ENCODE results near the gene KLK11. TPM values are rescaled to one million over a fixed set of nuclear protein-coding genes. Genes with fewer than 3 reads are reported as not detected.

KLK11 gene
- total RNA-seq, 1 donor from 2014 or later: not detected

DNA sequence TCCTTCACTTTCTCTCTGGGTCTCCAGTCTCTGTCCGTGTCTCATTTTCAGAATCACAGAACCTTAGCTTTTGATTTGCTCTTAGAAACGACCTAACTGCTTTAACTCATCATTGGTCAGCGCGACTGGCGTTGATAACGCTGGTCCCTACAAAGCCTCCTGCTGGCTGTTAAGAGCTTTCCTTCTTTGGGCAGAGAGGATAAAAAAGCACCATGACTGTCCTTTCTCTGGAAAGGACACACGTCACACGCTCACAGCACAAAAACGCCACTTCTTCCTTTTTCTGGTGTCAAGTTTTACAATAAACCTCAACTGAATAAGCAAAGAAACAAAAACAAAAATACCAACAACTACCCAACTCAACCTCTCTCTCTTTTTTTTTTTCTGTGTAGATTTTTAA, 10.1 kb upstream of the KLK11 start:
- intact Hi-C loops (cut with DNase I): no loop called here
- Histone ChIP-seq H3K4me3 (no peak overlapping the region), H3K4me1 (no peaks in the 10 kb centered on the region), H3K36me3 (no peaks in the 10 kb centered on the region), H3K27ac (no peak overlapping the region), H3K9me3 (no peaks in the 10 kb centered on the region), H3K27me3 (no peaks in the 10 kb centered on the region)
- no peak for DNase-seq (ENCODE audit: low spot score in 2 of 2)
- TF ChIP-seq, protein P1, sequence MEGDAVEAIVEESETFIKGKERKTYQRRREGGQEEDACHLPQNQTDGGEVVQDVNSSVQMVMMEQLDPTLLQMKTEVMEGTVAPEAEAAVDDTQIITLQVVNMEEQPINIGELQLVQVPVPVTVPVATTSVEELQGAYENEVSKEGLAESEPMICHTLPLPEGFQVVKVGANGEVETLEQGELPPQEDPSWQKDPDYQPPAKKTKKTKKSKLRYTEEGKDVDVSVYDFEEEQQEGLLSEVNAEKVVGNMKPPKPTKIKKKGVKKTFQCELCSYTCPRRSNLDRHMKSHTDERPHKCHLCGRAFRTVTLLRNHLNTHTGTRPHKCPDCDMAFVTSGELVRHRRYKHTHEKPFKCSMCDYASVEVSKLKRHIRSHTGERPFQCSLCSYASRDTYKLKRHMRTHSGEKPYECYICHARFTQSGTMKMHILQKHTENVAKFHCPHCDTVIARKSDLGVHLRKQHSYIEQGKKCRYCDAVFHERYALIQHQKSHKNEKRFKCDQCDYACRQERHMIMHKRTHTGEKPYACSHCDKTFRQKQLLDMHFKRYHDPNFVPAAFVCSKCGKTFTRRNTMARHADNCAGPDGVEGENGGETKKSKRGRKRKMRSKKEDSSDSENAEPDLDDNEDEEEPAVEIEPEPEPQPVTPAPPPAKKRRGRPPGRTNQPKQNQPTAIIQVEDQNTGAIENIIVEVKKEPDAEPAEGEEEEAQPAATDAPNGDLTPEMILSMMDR (IDR thresholded peaks at IDR 0.05): no peak

DNA sequence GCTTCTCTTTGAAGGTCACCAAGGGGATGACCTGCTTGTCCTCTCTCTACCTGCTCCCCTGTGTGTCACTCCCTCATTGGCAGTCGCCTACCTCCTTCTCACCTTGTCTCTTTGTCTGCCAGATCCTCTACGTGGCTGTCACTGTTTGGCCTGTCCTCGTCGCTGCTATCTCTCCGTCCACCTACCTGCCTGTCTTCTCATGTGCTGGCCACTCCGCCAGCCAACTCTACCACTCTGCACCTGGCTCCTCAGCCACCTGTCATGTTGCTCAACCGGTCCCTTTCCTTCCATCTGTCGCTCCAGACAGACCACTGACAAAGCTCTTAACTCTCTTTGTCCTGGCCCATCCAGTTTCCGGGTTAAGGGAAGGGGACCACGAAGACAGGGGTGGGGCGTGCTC, 8.3 kb upstream of the KLK11 start, which contains the start of gene KLK12:
Gene KLK12, minus strand, starts transcription at position 299 of the 400 bp plus-strand sequence. CDS start 381 bp downstream, outside the sequence.
- no peaks in the 10 kb centered on the region for H3K27me3 ChIP-seq
- intact Hi-C loops (cut with DNase I): no loop called here
- H3K4me3 ChIP-seq: no peak within 1 kb of the TSS
- no peaks in the 10 kb centered on the region for H3K4me1 ChIP-seq
- TF ChIP-seq, protein P1 (IDR thresholded peaks at IDR 0.05): no peak
- H3K27ac ChIP-seq: no peak within 1 kb of the TSS
- no peaks in the 10 kb centered on the region for H3K9me3 ChIP-seq
- no peak for DNase-seq (ENCODE audit: low spot score in 2 of 2)
- no peaks in the 10 kb centered on the region for H3K36me3 ChIP-seq

DNA sequence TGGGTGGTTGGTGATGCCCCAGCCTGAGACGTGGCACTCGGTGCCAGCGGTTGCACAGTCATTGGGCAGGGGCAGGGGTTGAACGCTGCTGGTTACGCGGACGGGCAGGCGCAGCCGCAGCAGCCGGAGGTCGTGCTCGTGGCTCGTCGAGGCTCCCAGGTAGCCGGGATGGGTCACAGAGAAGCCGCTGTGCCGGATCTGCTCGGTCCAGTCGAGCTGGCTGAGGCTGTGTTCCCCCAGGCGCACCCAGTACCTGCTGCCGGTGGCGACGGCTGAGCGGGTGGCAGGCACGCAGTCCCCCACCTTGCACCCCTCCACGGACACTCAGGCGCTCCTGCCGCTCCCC, 5.4 kb upstream of the KLK11 start:
- intact Hi-C loops (cut with DNase I): no loop called here
- Histone ChIP-seq H3K36me3 (no peaks in the 10 kb centered on the region), H3K27ac (no peak overlapping the region), H3K9me3 (no peaks in the 10 kb centered on the region), H3K4me1 (no peaks in the 10 kb centered on the region), H3K27me3 (no peaks in the 10 kb centered on the region), H3K4me3 (no peak overlapping the region)
- no peak for DNase-seq (ENCODE audit: low spot score in 2 of 2)
- TF ChIP-seq, protein P1 (IDR thresholded peaks at IDR 0.05): no peak

DNA sequence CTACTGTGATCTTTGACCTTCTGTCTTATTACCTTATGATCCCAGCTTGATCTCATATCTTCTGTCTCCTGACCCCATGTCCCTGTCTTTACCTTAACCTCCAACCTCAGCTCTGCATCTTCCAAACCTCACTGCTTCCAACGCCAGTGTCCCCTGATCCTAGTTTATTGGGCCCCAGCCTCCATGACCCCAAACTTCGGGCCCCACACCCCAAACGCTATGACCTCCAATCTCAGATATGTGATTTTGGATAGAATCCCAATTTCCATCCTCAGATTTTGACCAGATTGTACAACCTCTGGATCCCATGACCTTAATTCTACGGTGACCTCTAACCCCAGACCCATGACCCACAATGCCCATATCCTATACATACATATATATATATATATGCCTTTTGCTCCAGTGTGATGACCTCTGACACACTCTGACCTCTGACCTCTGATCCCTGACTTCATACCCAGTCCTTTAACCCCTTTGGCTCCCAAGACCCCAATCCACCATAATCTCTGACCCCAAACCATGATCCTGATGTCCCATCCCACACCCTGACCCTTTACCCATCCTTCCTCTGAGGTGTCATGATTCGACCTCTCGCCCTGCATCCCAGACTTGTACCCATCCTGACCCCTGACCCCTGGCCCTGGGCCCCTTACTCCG, 4.9 kb upstream of the KLK11 start:
- Histone ChIP-seq H3K9me3 (no peaks in the 10 kb centered on the region), H3K27ac (no peak overlapping the region), H3K4me1 (no peaks in the 10 kb centered on the region), H3K4me3 (no peak overlapping the region), H3K36me3 (no peaks in the 10 kb centered on the region), H3K27me3 (no peaks in the 10 kb centered on the region)
- TF ChIP-seq, protein P1 (IDR thresholded peaks at IDR 0.05): no peak
- intact Hi-C loops (cut with DNase I): no loop called here
- DNase-seq (ENCODE audit: low spot score in 2 of 2): no peak

DNA sequence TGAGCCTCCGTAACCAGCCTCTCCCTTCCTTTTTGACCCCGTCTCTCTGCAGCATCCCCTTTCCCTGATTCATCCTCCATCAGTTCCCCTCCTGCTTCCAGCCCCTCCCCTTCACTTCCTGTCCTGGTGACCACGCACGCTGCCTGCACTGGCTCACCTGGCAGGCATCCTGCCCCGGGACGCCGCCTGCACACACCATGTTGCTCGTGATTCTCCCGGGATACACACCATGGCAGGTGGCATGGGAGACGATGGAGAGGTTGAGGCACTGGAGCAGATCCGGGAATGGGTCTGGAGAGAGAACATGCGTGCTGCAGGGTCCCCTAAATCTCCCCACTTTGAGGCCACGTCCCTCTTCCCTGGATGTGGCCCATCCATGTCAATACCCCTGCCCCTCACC, 4.2 kb upstream of the KLK11 start:
- intact Hi-C loops (cut with DNase I): no loop called here
- H3K27me3 ChIP-seq: no peaks in the 10 kb centered on the region

More for the DNA sequence above, 4.2 kb upstream of the KLK11 start:
- H3K4me3 ChIP-seq: no peak overlapping the region
- H3K4me1 ChIP-seq: no peaks in the 10 kb centered on the region
- H3K27ac ChIP-seq: no peak overlapping the region
- H3K36me3 ChIP-seq: no peaks in the 10 kb centered on the region
- no peak for DNase-seq (ENCODE audit: low spot score in 2 of 2)
- TF ChIP-seq, protein P1 (IDR thresholded peaks at IDR 0.05): no peak
- H3K9me3 ChIP-seq: no peaks in the 10 kb centered on the region
